CD4-positive, alpha-beta T cell (primary cell): ENCODE results near the gene OR51A4. TPM values are rescaled to one million over a fixed set of nuclear protein-coding genes. Genes with fewer than 3 reads are reported as not detected.

ENCODE experiments used
- ATAC-seq: fragments of 200-7000 bp; cut with Tn5 transposase; one replicate; pipeline ENCODE4 v1.10.0; 2022; ENCODE audit warnings: mild to moderate bottlenecking; ENCODE audit not compliant: poor library complexity
- CTCF ChIA-PET: fragments of 350-600 bp; sonication (Branson Sonifier 250); formaldehyde crosslinking; loops from one replicate; lab custom pipeline; 2021; ENCODE audit warnings: antibody characterized with exemption, inconsistent platforms; lab: Charles Lee
- POLR2A ChIA-PET: fragments of 350-600 bp; sonication (Branson Sonifier 250); formaldehyde crosslinking; loops from one replicate; lab custom pipeline; 2021; ENCODE audit warnings: antibody characterized with exemption, inconsistent platforms; lab: Charles Lee
- DNase-seq, 14 experiments: peaks; one replicate each; pipeline ENCODE4 v3.0.0-alpha.2; 2013 to 2020; ENCODE audit warnings: mixed read lengths in 2 of 14
- H3K27ac ChIP-seq, 2 donors: one replicate each; pipeline versions ENCODE4 v1.5.1 to v1.7.0; 2013; ENCODE audit warnings: low read length in 2 of 2, low read depth in 1 of 2, mild to moderate bottlenecking in 1 of 2
- H3K27me3 ChIP-seq, 2 experiments: 1 replicate in 1 of 2; 2 replicates in 1 of 2; pipeline versions ENCODE4 v1.6.1 to v1.7.0; 2013; ENCODE audit warnings: low read length in 2 of 2, control low read depth in 1 of 2, mild to moderate bottlenecking in 1 of 2, moderate library complexity in 1 of 2; ENCODE audit not compliant: insufficient read depth in 2 of 2, control insufficient read depth in 1 of 2
- H3K36me3 ChIP-seq: one replicate; pipeline ENCODE4 v1.6.1; 2013; ENCODE audit warnings: low read length, control low read depth; ENCODE audit not compliant: insufficient read depth
- H3K4me1 ChIP-seq: one replicate; pipeline ENCODE4 v1.6.1; 2013; ENCODE audit warnings: low read length, control low read depth; ENCODE audit not compliant: insufficient read depth
- H3K4me3 ChIP-seq: one replicate; pipeline ENCODE4 v1.5.1; 2013; ENCODE audit warnings: mild to moderate bottlenecking, low read length, moderate library complexity
- H3K9me3 ChIP-seq, 2 experiments: 1 replicate in 1 of 2; 2 replicates in 1 of 2; pipeline versions ENCODE4 v1.6.1 to v1.7.0; 2013; ENCODE audit warnings: low read length in 2 of 2, mild to moderate bottlenecking in 2 of 2, control low read depth in 1 of 2, moderate library complexity in 1 of 2; ENCODE audit not compliant: control insufficient read depth in 1 of 2, insufficient read depth in 1 of 2
- H3K27ac Mint-ChIP-seq: one replicate; pipeline ENCODE4 v1.8.0; 2020; ENCODE audit warnings: mixed read lengths
- H3K27me3 Mint-ChIP-seq: one replicate; pipeline ENCODE4 v1.8.0; 2021; ENCODE audit warnings: mixed read lengths
- H3K36me3 Mint-ChIP-seq: one replicate; pipeline ENCODE4 v1.8.0; 2021; ENCODE audit warnings: low read depth, mixed read lengths
- H3K4me1 Mint-ChIP-seq: one replicate; pipeline ENCODE4 v1.8.0; 2021; ENCODE audit warnings: low read depth, mixed read lengths
- H3K4me3 Mint-ChIP-seq: one replicate; pipeline ENCODE4 v1.8.0; 2020; ENCODE audit warnings: mild to moderate bottlenecking, mixed read lengths
- H3K9me3 Mint-ChIP-seq: one replicate; pipeline ENCODE4 v1.8.0; 2020; ENCODE audit warnings: mixed read lengths
- CTCF ChIP-seq: fragments of 200-600 bp; IDR thresholded peaks from one replicate; pipeline ENCODE4 v1.8.0; 2022; ENCODE audit warnings: antibody characterized with exemption, mild to moderate bottlenecking
- intact Hi-C, 2 experiments: fragments of 100-400 bp; cut with DNase I in 1 of 2; cut with micrococcal nuclease in 1 of 2; formaldehyde crosslinking; loops; one replicate each; pipeline versions ENCODE4 v1.15.1 to v1.9.0; 2023 to 2025; cut with DNase I, micrococcal nuclease
- total RNA-seq, 174 experiments: library from RNA in 2 of 174; stranded (reverse) in 2 of 174; gene quantifications; one replicate each; pipeline ENCODE4 v1.2.3 and lab custom pipeline; 2021 to 2026

The OR51A4 gene
- total RNA-seq, 2 experiments from 2014 or later, result not detected

- H3K4me1 Mint-ChIP-seq, result no peaks in the 10 kb centered on the region
- POLR2A ChIA-PET, result no interaction called here
These were observed 28.0 kb upstream of the OR51A4 start for GRCh38 chr11:4975436-4975835.

GRCh38 chr11:4962816-4963215 lies 15.4 kb upstream of the OR51A4 start:
- intact Hi-C loops, result no loop called here
- no peak for DNase-seq
- no peaks in the 10 kb centered on the region for H3K27me3 ChIP-seq
- Mint-ChIP-seq H3K27ac (no peak overlapping the region), H3K9me3 (no peaks in the 10 kb centered on the region), H3K4me3 (no peak overlapping the region), H3K27me3 (peaks cover 5% of the 10 kb centered on the region), H3K4me1 (no peaks in the 10 kb centered on the region), H3K36me3 (no peaks in the 10 kb centered on the region)
- TF ChIP-seq CTCF, result no peak
- no peak overlapping the region for H3K4me3 ChIP-seq
- H3K9me3 ChIP-seq, result peaks cover 0 to 3% of the 10 kb centered on the region in 2 experiments
- no peaks in the 10 kb centered on the region for H3K4me1 ChIP-seq
- no peak overlapping the region for H3K27ac ChIP-seq
- ChIA-PET CTCF (no interaction called here), POLR2A (no interaction called here)
- no peak for ATAC-seq
- H3K36me3 ChIP-seq, result no peaks in the 10 kb centered on the region

More at GRCh38 chr11:4975436-4975835, 28.0 kb upstream of the OR51A4 start:
- DNase-seq (no peak), ATAC-seq (no peak)
- H3K27ac Mint-ChIP-seq, result no peak overlapping the region
- Histone ChIP-seq H3K36me3 (no peaks in the 10 kb centered on the region), H3K4me3 (no peak overlapping the region), H3K9me3 (peaks cover 0 to 4% of the 10 kb centered on the region in 2 experiments), H3K27me3 (no peaks in the 10 kb centered on the region), H3K4me1 (no peaks in the 10 kb centered on the region), H3K27ac (no peak overlapping the region)
- CTCF ChIA-PET, result no interaction called here
- no peaks in the 10 kb centered on the region for H3K27me3 Mint-ChIP-seq
- intact Hi-C loops, result no loop called here
- H3K9me3 Mint-ChIP-seq, result peaks cover 2% of the 10 kb centered on the region
- H3K36me3 Mint-ChIP-seq, result no peaks in the 10 kb centered on the region
- H3K4me3 Mint-ChIP-seq, result no peak overlapping the region
- TF ChIP-seq CTCF, result no peak

GRCh38 chr11:4960877-4961276 lies 13.5 kb upstream of the OR51A4 start:
- CTCF ChIA-PET, result no interaction called here
- Mint-ChIP-seq H3K27ac (no peak overlapping the region), H3K27me3 (peaks cover 5% of the 10 kb centered on the region), H3K9me3 (no peaks in the 10 kb centered on the region), H3K4me3 (no peak overlapping the region), H3K36me3 (no peaks in the 10 kb centered on the region), H3K4me1 (no peaks in the 10 kb centered on the region)
- ATAC-seq (no peak), DNase-seq (no peak)
- POLR2A ChIA-PET, result no interaction called here
- Histone ChIP-seq H3K27me3 (no peaks in the 10 kb centered on the region), H3K4me1 (no peaks in the 10 kb centered on the region), H3K27ac (no peak overlapping the region), H3K4me3 (no peak overlapping the region), H3K36me3 (no peaks in the 10 kb centered on the region), H3K9me3 (peaks cover 0 to 3% of the 10 kb centered on the region in 2 experiments)
- no peak for TF ChIP-seq CTCF
- intact Hi-C loops, result no loop called here
